GM23338 (cell line): Measurements from ENCODE around the gene PTPRN2. TPM values are rescaled to one million over a fixed set of nuclear protein-coding genes. Genes with fewer than 3 reads are reported as not detected.

Experiments
- ATAC-seq: fragments of 200-7000 bp; cut with Tn5 transposase; 3 replicates; pipeline ENCODE4 v1.9.1; 2020
- DNase-seq: peaks from one replicate; pipeline ENCODE4 v3.0.0-alpha.2; 2015; ENCODE audit warnings: low spot score
- H2AFZ ChIP-seq: fragments of 200-600 bp; sonication (generic); 2 replicates; pipeline ENCODE4 v1.8.0; 2016; ENCODE audit warnings: antibody characterized with exemption, mild to moderate bottlenecking, moderate library complexity
- H3F3A ChIP-seq: fragments of 200-600 bp; sonication (generic); replicated peaks from 2 replicates; pipeline ENCODE4 v1.8.0; 2017; ENCODE audit warnings: antibody characterized with exemption, mixed run types, low read depth
- H3K27ac ChIP-seq: fragments of 200-600 bp; sonication (generic); 2 replicates; pipeline ENCODE4 v1.6.1; 2016; ENCODE audit warnings: low read depth
- H3K27me3 ChIP-seq: fragments of 200-600 bp; sonication (generic); 2 replicates; pipeline ENCODE4 v1.8.0; 2016; ENCODE audit warnings: mild to moderate bottlenecking, mixed run types, moderate library complexity; ENCODE audit not compliant: insufficient read depth
- H3K36me3 ChIP-seq: fragments of 200-600 bp; sonication (generic); 2 replicates; pipeline ENCODE4 v1.8.0; 2016; ENCODE audit warnings: mild to moderate bottlenecking; ENCODE audit not compliant: insufficient read depth
- H3K4me1 ChIP-seq: fragments of 200-600 bp; sonication (generic); 2 replicates; pipeline ENCODE4 v1.8.0; 2016; ENCODE audit warnings: mild to moderate bottlenecking, moderate library complexity; ENCODE audit not compliant: insufficient read depth
- H3K4me2 ChIP-seq: fragments of 200-600 bp; sonication (generic); 2 replicates; pipeline ENCODE4 v1.7.1; 2017; ENCODE audit warnings: mixed run types
- H3K4me3 ChIP-seq: fragments of 200-600 bp; sonication (generic); 2 replicates; pipeline ENCODE4 v1.6.1; 2016; ENCODE audit warnings: mixed run types
- H3K79me2 ChIP-seq: fragments of 200-600 bp; sonication (generic); replicated peaks from 2 replicates; pipeline ENCODE4 v1.8.0; 2017; ENCODE audit warnings: mild to moderate bottlenecking; ENCODE audit not compliant: insufficient read depth
- H3K9me2 ChIP-seq: fragments of 200-600 bp; sonication (generic); 2 replicates; pipeline ENCODE4 v1.8.0; 2017; ENCODE audit not compliant: insufficient read depth
- H4K20me1 ChIP-seq: fragments of 200-600 bp; sonication (generic); replicated peaks from 2 replicates; pipeline ENCODE4 v1.8.0; 2017; ENCODE audit warnings: mild to moderate bottlenecking; ENCODE audit not compliant: insufficient read depth
- H3K27ac Mint-ChIP-seq: 2 replicates; pipeline ENCODE4 v1.8.0; 2020; ENCODE audit warnings: inconsistent platforms, mild to moderate bottlenecking, moderate library complexity, mixed read lengths
- H3K27me3 Mint-ChIP-seq: 3 replicates; pipeline ENCODE4 v1.8.0; 2022; ENCODE audit warnings: low read depth, mild to moderate bottlenecking, moderate library complexity, mixed read lengths, inconsistent platforms; ENCODE audit not compliant: insufficient read depth, poor library complexity
- H3K36me3 Mint-ChIP-seq: 3 replicates; pipeline ENCODE4 v1.8.0; 2021; ENCODE audit warnings: low read depth, mild to moderate bottlenecking, inconsistent platforms, moderate library complexity, mixed read lengths
- H3K4me1 Mint-ChIP-seq: 3 replicates; pipeline ENCODE4 v1.8.0; 2020; ENCODE audit warnings: mild to moderate bottlenecking, inconsistent platforms, mixed read lengths
- H3K4me3 Mint-ChIP-seq: 3 replicates; pipeline ENCODE4 v1.8.0; 2021; ENCODE audit warnings: moderate library complexity, mild to moderate bottlenecking, inconsistent platforms, mixed read lengths
- H3K9me3 Mint-ChIP-seq: 3 replicates; pipeline ENCODE4 v1.8.0; 2020; ENCODE audit warnings: moderate library complexity, mild to moderate bottlenecking, inconsistent platforms, mixed read lengths
- CREB1 ChIP-seq: fragments of 250-450 bp; sonication (Bioruptor Pico); IDR thresholded peaks from 2 replicates; pipeline ENCODE4 v1.5.0; 2020; ENCODE audit warnings: low read depth, mild to moderate bottlenecking, moderate library complexity
- CTCF ChIP-seq, 2 experiments: fragments of 200-600 bp in 1 of 2; sonication (generic) in 1 of 2; conservative IDR thresholded peaks; 2 replicates each; pipeline versions ENCODE4 v1.5.1 to v1.6.1; 2016 to 2017; ENCODE audit warnings: antibody characterized with exemption in 2 of 2, low read depth in 2 of 2, mild to moderate bottlenecking in 2 of 2, moderate library complexity in 1 of 2
- ETS1 ChIP-seq: IDR thresholded peaks from 2 replicates; pipeline ENCODE4 v1.6.1; 2016; ENCODE audit warnings: antibody characterized with exemption
- EZH2 ChIP-seq: fragments of 200-600 bp; sonication (generic); IDR thresholded peaks from one replicate; pipeline ENCODE4 v1.8.0; 2017; ENCODE audit warnings: antibody characterized with exemption, mild to moderate bottlenecking, low read depth; ENCODE audit not compliant: unreplicated experiment
- EZH2phosphoT487 ChIP-seq: fragments of 200-600 bp; sonication (generic); IDR thresholded peaks from one replicate; pipeline ENCODE4 v1.8.1; 2018; ENCODE audit warnings: antibody characterized with exemption; ENCODE audit not compliant: unreplicated experiment
- JUNB ChIP-seq: IDR thresholded peaks from one replicate; pipeline ENCODE4 v1.6.1; 2016; ENCODE audit warnings: antibody characterized with exemption; ENCODE audit not compliant: unreplicated experiment
- NANOG ChIP-seq: IDR thresholded peaks from 2 replicates; pipeline ENCODE4 v1.6.1; 2016; ENCODE audit warnings: antibody characterized with exemption, borderline replicate concordance
- POLR2AphosphoS5 ChIP-seq: IDR thresholded peaks from 2 replicates; pipeline ENCODE4 v1.6.1; 2016; ENCODE audit warnings: antibody characterized with exemption, low read depth
- REST ChIP-seq: IDR thresholded peaks from one replicate; pipeline ENCODE4 v1.6.1; 2018; ENCODE audit warnings: antibody characterized with exemption; ENCODE audit not compliant: unreplicated experiment
- STAT1 ChIP-seq: IDR thresholded peaks from one replicate; pipeline ENCODE4 v1.6.1; 2016; ENCODE audit warnings: antibody characterized with exemption; ENCODE audit not compliant: unreplicated experiment
- ZNF114 ChIP-seq: fragments of 250-450 bp; sonication (Bioruptor Pico); IDR thresholded peaks from 2 replicates; pipeline ENCODE4 v1.5.0; 2020; ENCODE audit warnings: mild to moderate bottlenecking, moderate library complexity
- ZNF331 ChIP-seq: fragments of 250-450 bp; sonication (Bioruptor Pico); IDR thresholded peaks from 2 replicates; pipeline ENCODE4 v1.5.0; 2020; ENCODE audit warnings: low read depth, mild to moderate bottlenecking, moderate library complexity
- ZNF462 ChIP-seq: fragments of 250-450 bp; sonication (Bioruptor Pico); IDR thresholded peaks from 2 replicates; pipeline ENCODE4 v1.5.0; 2020; ENCODE audit warnings: mild to moderate bottlenecking, moderate library complexity
- polyA plus RNA-seq: library from polyadenylated mRNA; unstranded; fragments of >200 nt; fragmentation: Nextera tagmentation; extraction: Ambion mirVana; gene quantifications from 2 replicates; pipeline ENCODE4 v1.2.1, GENCODE V29; 2016
- total RNA-seq: library from RNA; depleted of rRNA; stranded (reverse); fragments of >200 nt; shearing (Covaris generic); gene quantifications from 2 replicates; pipeline ENCODE4 v1.2.3, GENCODE V29; 2014

PTPRN2 gene
- total and polyA plus RNA-seq, 2 experiments from 2014 or later: 0.87 to 4.0 TPM

- no peak overlapping the region for H3K27ac Mint-ChIP-seq
Observed at GRCh38 chr7:158040199-158040598, 547.4 kb downstream of the PTPRN2 start.

More at GRCh38 chr7:158040199-158040598, 547.4 kb downstream of the PTPRN2 start:
- no peaks in the 10 kb centered on the region for H4K20me1 ChIP-seq
- no peak overlapping the region for H3K4me2 ChIP-seq
- DNase-seq (no peak), ATAC-seq (no peak)
- Mint-ChIP-seq H3K27me3 (peaks cover 10% of the 10 kb centered on the region), H3K9me3 (peaks cover 92% of the 10 kb centered on the region), H3K4me3 (no peak overlapping the region), H3K4me1 (no peaks in the 10 kb centered on the region), H3K36me3 (peaks cover 48% of the 10 kb centered on the region)
- H3K36me3 ChIP-seq: peaks cover 4% of the 10 kb centered on the region; the same call in 1 of the 2 replicates
- H3K27me3 ChIP-seq: no peaks in the 10 kb centered on the region
- no peaks in the 10 kb centered on the region for H3K79me2 ChIP-seq
- no peaks in the 10 kb centered on the region for H3K4me1 ChIP-seq
- no peak overlapping the region for H3K27ac ChIP-seq
- H3F3A ChIP-seq: no peaks in the 10 kb centered on the region
- TF ChIP-seq POLR2AphosphoS5: no peak
- no peak for TF ChIP-seq ZNF462 (CRISPR knock-in tag)
- TF ChIP-seq JUNB: no peak
- TF ChIP-seq CREB1: no peak
- no peak for TF ChIP-seq STAT1
- no peak for TF ChIP-seq EZH2phosphoT487
- no peak for TF ChIP-seq CTCF (conservative IDR thresholded peaks at IDR 0.05; ENCODE audit: low read depth in 2 of 2)
- no peak for TF ChIP-seq ETS1
- no peak for TF ChIP-seq REST
- no peak for TF ChIP-seq ZNF331
- TF ChIP-seq EZH2: no peak
- no peak for TF ChIP-seq ZNF114
- no peak for TF ChIP-seq NANOG
- H3K4me3 ChIP-seq: no peak overlapping the region
- H3K9me2 ChIP-seq: no peaks in the 10 kb centered on the region
- H2AFZ ChIP-seq: no peak overlapping the region
